Endothelial cell of umbilical vein (primary cell): ENCODE data around the gene GSTP1. TPM values are rescaled to one million over a fixed set of nuclear protein-coding genes. Genes with fewer than 3 reads are reported as not detected.
"Not testable (repeated sequence)": the region's sequence is repeated elsewhere in the genome, so short reads cannot be mapped to it uniquely, and the experiment has no call there.

Experiments
- BruUV-seq: library from RNA; stranded (reverse); fragments of 400-500 nt; replicated peaks from 2 replicates; lab custom pipeline; 2021; lab: Mats Ljungman, UMichigan
- CTCF ChIA-PET: fragments of 300-600, 350-600 bp; sonication (Branson Sonifier 250); formaldehyde crosslinking; loops from one replicate; lab custom pipeline; 2021; ENCODE audit warnings: antibody characterized with exemption, inconsistent platforms; lab: Charles Lee
- POLR2A ChIA-PET: fragments of 300-600, 350-600 bp; sonication (Branson Sonifier 250); formaldehyde crosslinking; loops from one replicate; lab custom pipeline; 2021; ENCODE audit warnings: antibody characterized with exemption, inconsistent platforms; lab: Charles Lee
- DNase-seq: peaks from one replicate; pipeline ENCODE4 v3.0.0-alpha.2; 2011; ENCODE audit warnings: low read depth, low spot score
- FAIRE-seq: peaks from 2 replicates; lab custom pipeline; 2011; peaks lifted over from hg19 to GRCh38; lab: Jason Lieb, UNC
- H2AFZ ChIP-seq: 2 replicates; pipeline ENCODE4 v1.6.0; 2012; ENCODE audit warnings: low read depth, low read length, control low read depth, inconsistent platforms
- H3K27ac ChIP-seq: 2 replicates; pipeline ENCODE4 v1.5.1; 2011; ENCODE audit warnings: low read depth, mild to moderate bottlenecking, control low read depth, low read length, moderate library complexity; ENCODE audit not compliant: insufficient read depth
- H3K27me3 ChIP-seq, 2 experiments: 2 replicates each; pipeline versions ENCODE4 v1.6.0 to v1.6.1; 2011; ENCODE audit warnings: low read length in 2 of 2, mixed read lengths in 1 of 2; ENCODE audit not compliant: control insufficient read depth in 2 of 2, insufficient read depth in 2 of 2
- H3K36me3 ChIP-seq, 2 experiments: 2 replicates in 1 of 2; 3 replicates in 1 of 2; pipeline ENCODE4 v1.5.1; 2011; ENCODE audit warnings: low read length in 2 of 2, mild to moderate bottlenecking in 1 of 2, moderate library complexity in 1 of 2; ENCODE audit not compliant: control insufficient read depth in 2 of 2, insufficient read depth in 2 of 2; ENCODE audit errors: extremely low read depth in 1 of 2
- H3K4me1 ChIP-seq: 3 replicates; pipeline ENCODE4 v1.5.1; 2011; ENCODE audit warnings: mild to moderate bottlenecking, low read length; ENCODE audit not compliant: control insufficient read depth, insufficient read depth; ENCODE audit errors: extremely low read depth
- H3K4me2 ChIP-seq: 2 replicates; pipeline ENCODE4 v1.6.1; 2011; ENCODE audit warnings: low read length, control low read depth, mixed read lengths; ENCODE audit not compliant: insufficient read depth
- H3K4me3 ChIP-seq, 3 experiments: fragments of 200-600 bp in 1 of 3; sonication (generic), shearing (Covaris generic) in 1 of 3; replicated peaks in 1 of 3; 2 replicates each; pipeline ENCODE4 v1.5.1; 2011 to 2016; ENCODE audit warnings: control low read depth in 3 of 3, low read length in 3 of 3, mild to moderate bottlenecking in 2 of 3, inconsistent platforms in 1 of 3, low read depth in 1 of 3, moderate library complexity in 1 of 3; ENCODE audit not compliant: insufficient read depth in 1 of 3
- H3K79me2 ChIP-seq: 2 replicates; pipeline ENCODE4 v1.6.0; 2012; ENCODE audit warnings: low read length, inconsistent platforms; ENCODE audit not compliant: control insufficient read depth, insufficient read depth
- H3K9ac ChIP-seq: replicated peaks from 2 replicates; pipeline ENCODE3; 2011; ENCODE audit warnings: low read length, control low read depth; ENCODE audit not compliant: insufficient read depth; ENCODE audit errors: extremely low read depth
- H3K9me1 ChIP-seq: replicated peaks from 3 replicates; pipeline ENCODE4 v1.6.0; 2011; ENCODE audit warnings: mild to moderate bottlenecking, low read length; ENCODE audit not compliant: control insufficient read depth, insufficient read depth; ENCODE audit errors: extremely low read depth
- H3K9me3 ChIP-seq: replicated peaks from 2 replicates; pipeline ENCODE4 v1.5.1; 2012; ENCODE audit warnings: low read length, inconsistent platforms; ENCODE audit not compliant: control insufficient read depth, insufficient read depth
- H4K20me1 ChIP-seq: replicated peaks from 2 replicates; pipeline ENCODE3; 2011; ENCODE audit warnings: mild to moderate bottlenecking, low read length; ENCODE audit not compliant: control insufficient read depth, insufficient read depth; ENCODE audit errors: extremely low read depth
- CTCF ChIP-seq, 2 donors: IDR thresholded peaks; 1 replicate in 1 of 2; 2 replicates in 1 of 2; pipeline ENCODE4 v1.5.1; 2011; ENCODE audit warnings: low read length in 2 of 2, mild to moderate bottlenecking in 2 of 2, moderate library complexity in 2 of 2, control low read depth in 1 of 2, inconsistent platforms in 1 of 2, low read depth in 1 of 2; ENCODE audit not compliant: insufficient read depth in 1 of 2; ENCODE audit errors: extremely low read depth in 1 of 2
- EZH2 ChIP-seq: IDR thresholded peaks from 2 replicates; pipeline ENCODE4 v1.6.1; 2012; ENCODE audit warnings: borderline replicate concordance, low read depth, mild to moderate bottlenecking, moderate library complexity, low read length, inconsistent platforms; ENCODE audit not compliant: severe bottlenecking
- FOS ChIP-seq: IDR thresholded peaks from 2 replicates; pipeline ENCODE4 v1.6.1; 2011; ENCODE audit warnings: mild to moderate bottlenecking, low read length, moderate library complexity, borderline replicate concordance; ENCODE audit not compliant: insufficient read depth
- GATA2 ChIP-seq: IDR thresholded peaks from 2 replicates; pipeline ENCODE4 v1.7.0; 2011; ENCODE audit warnings: low read depth, mild to moderate bottlenecking, moderate library complexity, mixed read lengths, low read length; ENCODE audit not compliant: insufficient read length, insufficient read depth
- JUN ChIP-seq: IDR thresholded peaks from 2 replicates; pipeline ENCODE4 v1.6.1; 2011; ENCODE audit warnings: borderline replicate concordance, low read depth; ENCODE audit not compliant: insufficient read length, insufficient read depth
- MAX ChIP-seq: IDR thresholded peaks from 2 replicates; pipeline ENCODE4 v1.6.1; 2011; ENCODE audit not compliant: insufficient read depth, insufficient read length
- MYC ChIP-seq: IDR thresholded peaks from one replicate; pipeline ENCODE4 v1.6.1; 2011; ENCODE audit warnings: mild to moderate bottlenecking, low read depth, low read length
- POLR2A ChIP-seq: IDR thresholded peaks from 2 replicates; pipeline ENCODE4 v1.6.1; 2012; ENCODE audit warnings: low read depth, mild to moderate bottlenecking, control low read depth, low read length
- POLR2AphosphoS5 ChIP-seq: IDR thresholded peaks from 2 replicates; pipeline ENCODE4 v1.6.1; 2012; ENCODE audit warnings: low read depth, mild to moderate bottlenecking, control low read depth, low read length, moderate library complexity; ENCODE audit not compliant: insufficient read depth
- dilution Hi-C: fragments of 300-500 bp; cut with MboI; formaldehyde crosslinking; loops from one replicate; pipeline ENCODE4 v1.15.0; 2019; ENCODE audit warnings: low sequenced_read_pairs; ENCODE audit not compliant: extremely low pct_ligation_motif_present
- intact Hi-C: fragments of 100-400 bp; cut with micrococcal nuclease; formaldehyde crosslinking; loops from one replicate; pipeline ENCODE4 v1.10.0; 2022
- polyA plus RNA-seq, 4 experiments: library from polyadenylated mRNA; depleted of rRNA in 3 of 4; stranded (reverse) in 3 of 4; unstranded in 1 of 4; fragments of >200 nt; gene quantifications; 2 replicates each; pipeline versions ENCODE4 v1.2.1 to v1.2.3, GENCODE V29; 2011 to 2012; ENCODE audit warnings: missing spikeins in 1 of 4
- total RNA-seq: library from RNA; stranded (reverse); gene quantifications from 2 replicates; pipeline ENCODE4 v1.2.3, GENCODE V29; 2021

Gene GSTP1
- total and polyA plus RNA-seq, 2 donors (not counting 3 experiments of a cell fraction or from before 2014, with no cell fraction given) = 962 to 2,277 TPM

- Histone ChIP-seq H2AFZ (peak overlapping the region; percentile 56), H3K4me1 (peaks cover 15% of the 10 kb centered on the region), H3K4me2 (peak overlapping the region; percentile 26), H3K9ac (peak overlapping the region; percentile 66), H3K27ac (peak overlapping the region; percentile 94)
- ChIA-PET CTCF (interaction anchor here (1.0 to 1.6 kb wide), 3 partner anchors 9 to 64 kb away, joined by 3 to 4 read pairs (median 4); no protein-coding TSS in a partner anchor), POLR2A (interaction anchor here (0.6 kb wide), 1 partner anchor 82 kb away, joined by 6 read pairs; no protein-coding TSS in a partner anchor)
- FAIRE-seq (peak; percentile 98), DNase-seq (peak; percentile 94)
- H3K9me1 ChIP-seq, H4K20me1 ChIP-seq, H3K27me3 ChIP-seq, dilution Hi-C loops, H3K79me2 ChIP-seq, BruUV-seq, H3K36me3 ChIP-seq, H3K9me3 ChIP-seq, H3K4me3 ChIP-seq: not testable (repeated sequence)
- intact Hi-C loops = loop anchor here (1.0 to 5.0 kb wide), 4 partner anchors 20 to 96 kb away; partner anchors contain the start of genes CDK2AP2, GSTP1 and TMEM134
- peak; percentile 40 for TF ChIP-seq POLR2A
- TF ChIP-seq GATA2 = peak; percentile 83
- TF ChIP-seq JUN = peak; percentile 88
- TF ChIP-seq FOS = peak; percentile 79
- TF ChIP-seq POLR2AphosphoS5 = peak; percentile 68
These were observed 19.9 kb upstream of the GSTP1 start for GRCh38 chr11:67563705-67564114.

- POLR2A ChIA-PET = no interaction called here
- no peaks in the 10 kb centered on the region for H3K27me3 ChIP-seq
- H3K36me3 ChIP-seq = no peaks in the 10 kb centered on the region
- CTCF ChIA-PET = interaction anchor here (0.7 to 1.6 kb wide), 3 partner anchors 8 to 95 kb away, joined by 3 to 4 read pairs (median 4); no protein-coding TSS in a partner anchor
- DNase-seq (no peak), FAIRE-seq (no peak)
- H3K9me1 ChIP-seq = no peaks in the 10 kb centered on the region
- intact Hi-C loops = loop anchor here (5.0 kb wide), 1 partner anchor 97 kb away; the partner anchor contains the start of gene TMEM134
- peak overlapping the region; percentile 17 for H2AFZ ChIP-seq
- peak overlapping the region; percentile 85 for H3K27ac ChIP-seq
- H3K4me1 ChIP-seq = peaks cover 15% of the 10 kb centered on the region
- dilution Hi-C loops = no loop called here
- BruUV-seq = TSS peak; percentile 90
- H4K20me1 ChIP-seq = no peaks in the 10 kb centered on the region
- H3K9me3 ChIP-seq = no peaks in the 10 kb centered on the region
- H3K9ac ChIP-seq = peak overlapping the region; percentile 11
- no peaks in the 10 kb centered on the region for H3K79me2 ChIP-seq
- peak overlapping the region; percentile 19 for H3K4me2 ChIP-seq
- TF ChIP-seq POLR2AphosphoS5 = no peak
- no peak for TF ChIP-seq MYC
- no peak for TF ChIP-seq FOS
- no peak for TF ChIP-seq CTCF (IDR thresholded peaks at IDR 0.05; ENCODE audit: extremely low read depth in 1 of 2, insufficient read depth in 1 of 2, low read depth in 1 of 2, low read length in 2 of 2)
- no peak for TF ChIP-seq EZH2
- no peak for TF ChIP-seq GATA2
- TF ChIP-seq MAX = no peak
- no peak for TF ChIP-seq POLR2A
- TF ChIP-seq JUN = no peak
- no peak overlapping the region for H3K4me3 ChIP-seq
These were observed 19.4 kb upstream of the GSTP1 start for GRCh38 chr11:67564230-67564629.
